GM21526 (cell line): ENCODE measurements around the gene LTC4S.

Experiments used
- ATAC-seq: cut with Tn5 transposase; IDR thresholded peaks from one replicate; pipeline ENCODE4 v1.9.1; 2021; ENCODE audit warnings: moderate library complexity; ENCODE audit not compliant: unreplicated experiment, low FRiP score

Gene LTC4S

GRCh38 chr5:179805070-179805528 lies 11.3 kb downstream of the LTC4S start:
- ATAC-seq: no peak

GRCh38 chr5:179805529-179806249 lies 11.9 kb downstream of the LTC4S start:
- no peak for ATAC-seq

- peak; percentile 56 for ATAC-seq
Measured at GRCh38 chr5:179806250-179807048, 12.7 kb downstream of the LTC4S start, which contains the start of gene MGAT4B. TSS of gene MGAT4B (minus strand) at chr5:179806866. CDS start at chr5:179806583, 283 bp downstream.

GRCh38 chr5:179812135-179812825 lies 18.5 kb downstream of the LTC4S start:
- ATAC-seq: no peak

- ATAC-seq: no peak
Measured at GRCh38 chr5:179812997-179813607, 19.3 kb downstream of the LTC4S start.

- ATAC-seq: no peak
Measured at GRCh38 chr5:179814090-179814489, 20.3 kb downstream of the LTC4S start.

- no peak for ATAC-seq
Measured at GRCh38 chr5:179815491-179816249, 21.9 kb downstream of the LTC4S start.

GRCh38 chr5:179816401-179816795 lies 22.6 kb downstream of the LTC4S start:
- ATAC-seq: no peak

GRCh38 chr5:179816796-179817469 lies 23.1 kb downstream of the LTC4S start:
- no peak for ATAC-seq

- no peak for ATAC-seq
Measured at GRCh38 chr5:179817470-179817840, 23.7 kb downstream of the LTC4S start.

- ATAC-seq: no peak
Measured at GRCh38 chr5:179817890-179818745, 24.3 kb downstream of the LTC4S start.

- ATAC-seq: peak; percentile 47
Measured at GRCh38 chr5:179818746-179819295, 25.0 kb downstream of the LTC4S start.

GRCh38 chr5:179819296-179820126 lies 25.7 kb downstream of the LTC4S start:
- ATAC-seq: no peak

- ATAC-seq: no peak
Measured at GRCh38 chr5:179820127-179820482, 26.3 kb downstream of the LTC4S start.

GRCh38 chr5:179820483-179821297 lies 26.9 kb downstream of the LTC4S start, which contains the start of gene SQSTM1:
TSS of gene SQSTM1 (plus strand) at chr5:179820905. CDS start at chr5:179820937, 32 bp downstream.
- ATAC-seq: peak; percentile 37

- ATAC-seq: peak; percentile 43
Measured at GRCh38 chr5:179821298-179822058, 27.7 kb downstream of the LTC4S start.
